Stomach (tissue), 9 donors: ENCODE data around the gene APCDD1L. TPM values are rescaled to one million over a fixed set of nuclear protein-coding genes. Genes with fewer than 3 reads are reported as not detected.
"Not testable (repeated sequence)": the region's sequence is repeated elsewhere in the genome, so short reads cannot be mapped to it uniquely, and the experiment has no call there.

Experiments
- DNase-seq, 2 donors: peaks; one replicate each; pipeline versions ENCODE4 v3.0.0 to v3.0.0-alpha.2; 2013 to 2019
- H3K27ac ChIP-seq, 5 donors: fragments of 200-600 bp in 4 of 5; sonication (generic) in 4 of 5; one replicate each; pipeline ENCODE4 v1.5.1; 2013 to 2019; ENCODE audit warnings: mild to moderate bottlenecking in 1 of 5, moderate library complexity in 1 of 5
- H3K27me3 ChIP-seq, 3 donors: fragments of 200-600 bp; sonication (generic); one replicate each; pipeline ENCODE4 v1.5.1; 2017 to 2019; ENCODE audit warnings: mixed run types in 1 of 3
- H3K36me3 ChIP-seq, 4 donors: fragments of 200-600 bp; sonication (generic); 1 replicate in 3 of 4; 2 replicates in 1 of 4; pipeline ENCODE4 v1.5.1; 2016 to 2019
- H3K4me1 ChIP-seq, 4 donors: fragments of 200-600 bp; sonication (generic); one replicate each; pipeline ENCODE4 v1.5.1; 2016 to 2019
- H3K4me3 ChIP-seq, 4 donors: fragments of 200-600 bp; sonication (generic) in 3 of 4; one replicate each; pipeline ENCODE4 v1.5.1; 2016 to 2019; ENCODE audit warnings: mild to moderate bottlenecking in 1 of 4
- H3K9me3 ChIP-seq, 4 donors: fragments of 200-600 bp; sonication (generic); one replicate each; pipeline ENCODE4 v1.5.1; 2016 to 2019
- EP300 ChIP-seq: sonication (generic); formaldehyde crosslinking; IDR thresholded peaks from one replicate; pipeline ENCODE4 v1.6.1; 2017; ENCODE audit warnings: antibody characterized with exemption
- POLR2A ChIP-seq, 4 donors: fragments of 450-650 bp; IDR thresholded peaks; one replicate each; pipeline ENCODE4 v1.6.1; 2016; ENCODE audit warnings: antibody characterized with exemption in 4 of 4, control low read depth in 2 of 4, mild to moderate bottlenecking in 1 of 4, moderate library complexity in 1 of 4
- POLR2AphosphoS5 ChIP-seq, 3 donors: sonication (generic); formaldehyde crosslinking; IDR thresholded peaks; one replicate each; pipeline ENCODE4 v1.6.1; 2016; ENCODE audit warnings: antibody characterized with exemption in 3 of 3
- WGBS, 5 donors: extraction: QIAGEN DNeasy Blood & Tissue Kit in 3 of 5; methylation state at CpG; one replicate each; pipeline versions ENCODE4 v1.1.5 to v1.1.7; 2013 to 2018; 5-methylcytosine and 5-hydroxymethylcytosine counted together
- intact Hi-C: fragments of 100-400 bp; cut with DNase I; formaldehyde crosslinking; loops from one replicate; pipeline ENCODE4 v1.15.1; 2023; ENCODE audit warnings: low total_unique reads
- polyA plus RNA-seq, 3 donors: library from polyadenylated mRNA; stranded (reverse); fragments of 200-250 nt; gene quantifications; one replicate each; pipeline ENCODE4 v1.2.3, GENCODE V29; 2013
- total RNA-seq, 5 donors: library from RNA; depleted of rRNA; stranded (reverse); fragments of >200 nt; gene quantifications; one replicate each; pipeline versions ENCODE4 v1.1.0 to v1.2.3, GENCODE V29; 2014 to 2016
- TF ChIP-seq, protein P1 (sequence below), 7 experiments: fragments of 450-650 bp in 4 of 7; fragments of 200-600 bp in 3 of 7; sonication (generic) in 3 of 7; IDR thresholded peaks; one replicate each; pipeline ENCODE4 v1.5.1; 2016 to 2019; ENCODE audit warnings: antibody characterized with exemption in 7 of 7, control low read depth in 2 of 7, mild to moderate bottlenecking in 1 of 7
- donor health status: healthy with polysubstance abuse.
- donor health status: Bipolar disorder and iron deficiency.
- donor health status: healthy.

The APCDD1L gene
- total and polyA plus RNA-seq, 8 donors = 0.12 to 2.0 (median 0.85) TPM; not detected in 4

DNA sequence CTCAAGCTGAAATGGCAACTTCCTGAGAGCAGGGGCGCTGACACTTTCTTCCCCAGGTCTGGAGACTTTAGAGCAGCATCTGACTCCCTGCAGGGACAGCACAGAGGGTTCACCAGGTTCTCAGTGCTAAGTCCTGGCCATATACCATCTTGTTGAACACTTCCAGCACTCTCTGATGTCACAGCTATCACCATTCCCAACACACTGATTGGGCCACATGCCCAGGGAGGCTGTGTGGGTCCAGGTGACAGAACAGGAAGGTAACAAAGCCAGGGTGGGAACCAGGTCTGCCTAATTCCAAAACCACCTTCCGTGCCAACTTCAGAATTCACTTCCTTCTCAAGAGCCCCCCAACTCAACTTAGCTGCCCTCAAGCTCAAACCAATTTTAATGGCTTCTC lies 4.3 kb downstream of the APCDD1L start:
- Histone ChIP-seq H3K27ac (no peak overlapping the region), H3K4me3 (no peak overlapping the region), H3K27me3 (peaks cover 15 to 42% (median 31%) of the 10 kb centered on the region in 3 donors), H3K36me3 (no peaks in the 10 kb centered on the region), H3K9me3 (peaks cover 0 to 16% (median 9%) of the 10 kb centered on the region in 4 donors), H3K4me1 (peaks cover 0 to 18% (median 6%) of the 10 kb centered on the region in 4 donors)
- 82 to 95% (median 84%) methylated on average over 2 of the region's 2 CpGs for WGBS, 5 donors
- intact Hi-C loops = no loop called here
- no peak for DNase-seq
- TF ChIP-seq, protein P1, sequence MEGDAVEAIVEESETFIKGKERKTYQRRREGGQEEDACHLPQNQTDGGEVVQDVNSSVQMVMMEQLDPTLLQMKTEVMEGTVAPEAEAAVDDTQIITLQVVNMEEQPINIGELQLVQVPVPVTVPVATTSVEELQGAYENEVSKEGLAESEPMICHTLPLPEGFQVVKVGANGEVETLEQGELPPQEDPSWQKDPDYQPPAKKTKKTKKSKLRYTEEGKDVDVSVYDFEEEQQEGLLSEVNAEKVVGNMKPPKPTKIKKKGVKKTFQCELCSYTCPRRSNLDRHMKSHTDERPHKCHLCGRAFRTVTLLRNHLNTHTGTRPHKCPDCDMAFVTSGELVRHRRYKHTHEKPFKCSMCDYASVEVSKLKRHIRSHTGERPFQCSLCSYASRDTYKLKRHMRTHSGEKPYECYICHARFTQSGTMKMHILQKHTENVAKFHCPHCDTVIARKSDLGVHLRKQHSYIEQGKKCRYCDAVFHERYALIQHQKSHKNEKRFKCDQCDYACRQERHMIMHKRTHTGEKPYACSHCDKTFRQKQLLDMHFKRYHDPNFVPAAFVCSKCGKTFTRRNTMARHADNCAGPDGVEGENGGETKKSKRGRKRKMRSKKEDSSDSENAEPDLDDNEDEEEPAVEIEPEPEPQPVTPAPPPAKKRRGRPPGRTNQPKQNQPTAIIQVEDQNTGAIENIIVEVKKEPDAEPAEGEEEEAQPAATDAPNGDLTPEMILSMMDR (IDR thresholded peaks at IDR 0.05) = no peak
- TF ChIP-seq POLR2AphosphoS5 (IDR thresholded peaks at IDR 0.05) (no peak), POLR2A (IDR thresholded peaks at IDR 0.05) (no peak), EP300 (no peak)

DNA sequence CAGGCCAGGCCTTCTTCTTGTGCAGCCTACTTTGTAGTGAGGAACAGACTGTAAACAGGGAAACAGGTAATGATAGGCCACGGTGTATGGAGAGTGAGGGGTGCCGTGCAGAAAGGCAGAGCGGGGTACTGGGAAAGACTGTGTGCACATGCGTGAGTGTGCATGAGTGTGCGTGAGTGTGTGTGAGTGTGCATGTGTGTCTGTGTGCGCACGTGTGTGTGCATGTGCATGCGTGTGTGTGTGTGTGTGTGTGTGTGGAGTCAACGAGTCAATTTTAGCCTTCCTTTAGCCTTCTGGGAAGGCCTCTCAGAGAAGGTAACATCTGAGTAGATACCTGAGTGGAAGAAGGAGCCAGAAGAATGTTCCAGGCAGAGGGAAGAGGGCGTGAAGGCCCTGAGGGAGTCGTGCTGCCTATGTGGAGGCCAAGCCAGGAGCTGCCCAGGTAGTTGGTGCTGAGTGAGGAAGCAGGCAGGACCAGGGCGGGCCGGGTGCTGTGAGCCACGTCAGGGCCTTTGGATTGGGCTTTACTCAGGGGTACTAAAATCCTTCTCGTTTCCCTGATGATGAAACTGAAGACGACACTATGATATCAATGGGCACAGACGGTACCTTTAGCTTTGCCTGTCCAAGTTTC lies 6.3 kb downstream of the APCDD1L start:
- Histone ChIP-seq H3K27ac (no peak overlapping the region), H3K4me3 (no peak overlapping the region), H3K36me3 (no peaks in the 10 kb centered on the region), H3K27me3 (peaks cover under 1 to 22% (median 14%) of the 10 kb centered on the region in 3 donors), H3K9me3 (peaks cover 0 to 36% (median 26%) of the 10 kb centered on the region in 4 donors), H3K4me1 (peaks cover 0 to 6% (median 0%) of the 10 kb centered on the region in 4 donors)
- intact Hi-C loops = no loop called here
- peak in 1 of 2 donors; percentile 20 for DNase-seq
- 89 to 93% (median 92%) methylated on average over 17 of the region's 17 CpGs for WGBS, 5 donors
- TF ChIP-seq, protein P1 (IDR thresholded peaks at IDR 0.05) = no peak
- no peak for TF ChIP-seq EP300
- TF ChIP-seq POLR2AphosphoS5 (IDR thresholded peaks at IDR 0.05) = no peak
- no peak for TF ChIP-seq POLR2A (IDR thresholded peaks at IDR 0.05)

DNA sequence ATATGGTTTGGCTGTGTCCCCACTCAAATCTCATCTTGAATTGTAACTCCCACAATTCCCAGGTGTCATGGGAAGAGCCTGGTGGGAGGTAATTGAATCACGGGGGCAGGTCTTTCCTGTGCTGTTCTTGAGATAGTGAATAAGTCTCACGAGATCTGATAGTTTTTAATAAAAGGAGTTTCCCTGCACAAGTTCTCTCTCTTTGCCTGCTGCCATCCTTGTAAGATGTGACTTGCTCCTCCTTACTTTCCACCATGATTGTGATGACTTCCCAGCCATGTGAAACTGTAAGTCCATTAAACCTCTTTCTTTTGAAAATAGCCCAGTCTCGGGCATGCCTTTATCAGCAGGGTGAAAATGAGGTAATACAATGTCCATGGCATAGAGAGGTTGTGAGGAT lies 8.2 kb downstream of the APCDD1L start:
- 78 to 90% (median 87%) methylated on average over 3 of the region's 3 CpGs for WGBS, 5 donors
- H3K4me3 ChIP-seq, H3K4me1 ChIP-seq, H3K27me3 ChIP-seq, DNase-seq, intact Hi-C loops, H3K36me3 ChIP-seq, H3K27ac ChIP-seq: not testable (repeated sequence)
- peaks cover 0 to 50% (median 33%) of the 10 kb centered on the region in 4 donors for H3K9me3 ChIP-seq

DNA sequence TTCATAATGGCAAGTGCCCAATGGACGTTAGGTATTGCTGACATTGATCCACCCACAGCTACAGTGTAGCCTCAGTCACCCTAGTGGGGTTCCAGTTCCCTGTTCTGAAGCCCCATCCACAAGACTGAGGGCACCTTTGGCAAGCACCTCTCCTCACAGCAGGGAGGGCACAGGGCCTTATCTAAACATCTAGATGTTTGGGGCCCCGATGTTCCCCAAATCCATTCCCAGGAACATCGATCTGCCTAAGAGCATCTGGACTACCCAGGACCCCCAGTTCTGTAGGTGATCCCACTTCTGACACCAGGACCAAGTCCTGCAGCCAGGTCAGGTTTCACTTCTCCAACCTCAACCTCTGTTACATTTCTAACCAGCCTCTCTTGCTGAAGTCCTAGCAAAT lies 10.6 kb downstream of the APCDD1L start:
- WGBS, 5 donors = 63 to 89% (median 84%) methylated on average over 3 of the region's 3 CpGs
- Histone ChIP-seq H3K27ac (no peak overlapping the region), H3K36me3 (no peaks in the 10 kb centered on the region), H3K4me3 (no peak overlapping the region), H3K9me3 (peaks cover 0 to 59% (median 36%) of the 10 kb centered on the region in 4 donors), H3K27me3 (no peaks in the 10 kb centered on the region), H3K4me1 (no peaks in the 10 kb centered on the region)
- TF ChIP-seq, protein P1 (IDR thresholded peaks at IDR 0.05) = no peak
- TF ChIP-seq EP300 = no peak
- TF ChIP-seq POLR2A (IDR thresholded peaks at IDR 0.05) = no peak
- no peak for TF ChIP-seq POLR2AphosphoS5 (IDR thresholded peaks at IDR 0.05)
- intact Hi-C loops = no loop called here
- peak in 1 of 2 donors; percentile 10 for DNase-seq

DNA sequence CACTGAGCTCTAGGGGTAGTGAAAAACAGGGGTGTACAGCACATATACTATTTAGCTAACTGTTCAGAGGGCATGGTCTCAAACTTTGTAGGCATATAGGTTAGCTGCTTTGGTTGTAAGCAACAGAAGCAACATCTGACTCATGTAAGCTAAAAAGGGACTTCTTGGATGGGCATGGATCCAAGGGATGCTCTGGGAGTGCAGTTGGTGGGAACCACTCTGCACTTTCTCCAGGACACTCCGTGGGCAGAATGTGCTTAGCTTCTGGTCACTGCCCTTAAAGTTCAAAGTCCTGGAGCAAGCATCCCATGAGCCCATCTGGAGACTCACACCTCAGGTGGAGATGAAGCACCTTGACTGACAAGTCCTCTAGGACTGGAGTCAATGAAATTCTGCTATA lies 11.5 kb downstream of the APCDD1L start:
- 69 to 89% (median 79%) methylated on average over 1 of the region's 1 CpG for WGBS, 5 donors
- Histone ChIP-seq H3K4me1 (no peaks in the 10 kb centered on the region), H3K27ac (no peak overlapping the region), H3K27me3 (no peaks in the 10 kb centered on the region), H3K4me3 (no peak overlapping the region), H3K36me3 (no peaks in the 10 kb centered on the region), H3K9me3 (peaks cover 0 to 59% (median 36%) of the 10 kb centered on the region in 4 donors)
- no peak for TF ChIP-seq EP300
- TF ChIP-seq POLR2AphosphoS5 (IDR thresholded peaks at IDR 0.05) = no peak
- no peak for TF ChIP-seq POLR2A (IDR thresholded peaks at IDR 0.05)
- TF ChIP-seq, protein P1 (IDR thresholded peaks at IDR 0.05) = no peak
- DNase-seq = peak in 1 of 2 donors; percentile 8
- intact Hi-C loops = no loop called here
